Limb (tissue), 2 donors: Measurements from ENCODE around the gene RXRB.

Source experiments
- DNase-seq, 2 donors: peaks; one replicate each; pipeline ENCODE4 v3.0.0-alpha.2; 2016; ENCODE audit errors: extremely low spot score in 2 of 2

Gene RXRB

DNA sequence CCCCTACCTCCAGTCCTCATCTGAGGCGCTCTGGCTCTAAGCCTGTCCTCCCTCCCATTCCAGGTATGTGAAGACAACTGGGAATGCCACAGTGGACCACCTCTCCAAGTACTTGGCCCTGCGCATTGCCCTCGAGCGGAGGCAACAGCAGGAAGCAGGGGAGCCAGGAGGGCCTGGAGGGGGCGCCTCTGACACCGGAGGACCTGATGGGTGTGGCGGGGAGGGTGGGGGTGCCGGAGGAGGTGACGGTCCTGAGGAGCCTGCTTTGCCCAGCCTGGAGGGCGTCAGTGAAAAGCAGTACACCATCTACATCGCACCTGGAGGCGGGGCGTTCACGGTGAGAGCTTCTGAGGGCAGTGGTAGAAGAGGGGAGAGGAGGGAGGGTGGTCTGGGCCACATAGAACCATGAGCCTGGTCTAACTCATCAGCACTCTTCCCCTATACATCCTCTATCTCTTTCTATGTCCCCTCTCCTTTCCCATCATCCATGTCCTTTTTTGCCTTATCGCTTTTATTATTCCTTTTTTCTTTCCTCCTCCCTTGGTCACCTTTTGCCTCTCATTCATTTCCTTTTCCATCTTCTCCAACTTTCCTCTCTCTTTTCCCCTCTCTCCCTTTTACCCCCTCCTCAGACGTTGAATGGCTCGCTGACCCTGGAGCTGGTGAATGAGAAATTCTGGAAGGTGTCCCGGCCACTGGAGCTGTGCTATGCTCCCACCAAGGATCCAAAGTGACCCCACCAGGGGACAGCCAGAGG lies 11.4 kb upstream of the RXRB start:
- no peak for DNase-seq

DNA sequence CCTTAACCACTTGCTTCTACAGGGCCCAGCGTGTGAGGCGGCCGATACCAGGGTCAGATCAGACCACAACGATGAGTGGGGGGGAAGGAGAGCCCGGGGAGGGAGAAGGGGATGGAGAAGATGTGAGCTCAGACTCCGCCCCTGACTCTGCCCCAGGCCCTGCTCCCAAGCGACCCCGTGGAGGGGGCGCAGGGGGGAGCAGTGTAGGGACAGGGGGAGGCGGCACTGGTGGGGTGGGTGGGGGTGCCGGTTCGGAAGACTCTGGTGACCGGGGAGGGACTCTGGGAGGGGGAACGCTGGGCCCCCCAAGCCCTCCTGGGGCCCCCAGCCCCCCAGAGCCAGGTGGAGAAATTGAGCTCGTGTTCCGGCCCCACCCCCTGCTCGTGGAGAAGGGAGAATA lies 10.7 kb upstream of the RXRB start:
- no peak for DNase-seq

- DNase-seq = no peak
Observed at GRCh38 chr6:33209856-33210255, 9.4 kb upstream of the RXRB start.

- DNase-seq = peak; percentile 88 to 94
Observed at GRCh38 chr6:33208091-33208967, 7.9 kb upstream of the RXRB start, which contains the start of gene RING1. Gene RING1 (plus strand): TSS chr6:33208500. CDS start chr6:33208823, 323 bp downstream.

DNA sequence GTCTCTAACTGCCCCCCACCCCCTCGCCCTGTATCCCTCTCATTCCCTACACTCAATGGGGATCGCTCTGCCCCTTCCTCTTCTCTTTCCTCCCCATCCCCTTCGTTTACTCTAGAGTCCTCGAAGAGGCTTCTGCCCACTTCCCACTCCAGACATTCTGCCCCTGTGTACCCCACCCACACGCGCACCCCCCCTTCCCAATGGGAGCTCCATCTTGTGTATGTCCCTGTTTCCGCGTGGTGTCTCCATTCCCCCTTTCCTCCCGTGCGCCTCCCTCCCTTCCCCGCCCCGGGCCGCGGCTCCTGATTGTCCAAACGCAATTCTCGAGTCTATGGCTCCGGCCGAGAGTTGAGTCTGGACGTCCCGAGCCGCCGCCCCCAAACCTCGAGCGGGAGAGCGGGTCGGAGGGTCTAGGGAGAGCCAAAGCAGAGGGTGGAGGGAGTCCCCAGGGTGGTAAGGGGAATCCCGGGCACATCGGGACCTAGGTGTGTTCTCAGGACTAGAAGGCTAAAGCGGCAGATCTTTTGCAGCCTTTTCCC lies 7.2 kb upstream of the RXRB start:
- peak; percentile 50 to 82 for DNase-seq

DNA sequence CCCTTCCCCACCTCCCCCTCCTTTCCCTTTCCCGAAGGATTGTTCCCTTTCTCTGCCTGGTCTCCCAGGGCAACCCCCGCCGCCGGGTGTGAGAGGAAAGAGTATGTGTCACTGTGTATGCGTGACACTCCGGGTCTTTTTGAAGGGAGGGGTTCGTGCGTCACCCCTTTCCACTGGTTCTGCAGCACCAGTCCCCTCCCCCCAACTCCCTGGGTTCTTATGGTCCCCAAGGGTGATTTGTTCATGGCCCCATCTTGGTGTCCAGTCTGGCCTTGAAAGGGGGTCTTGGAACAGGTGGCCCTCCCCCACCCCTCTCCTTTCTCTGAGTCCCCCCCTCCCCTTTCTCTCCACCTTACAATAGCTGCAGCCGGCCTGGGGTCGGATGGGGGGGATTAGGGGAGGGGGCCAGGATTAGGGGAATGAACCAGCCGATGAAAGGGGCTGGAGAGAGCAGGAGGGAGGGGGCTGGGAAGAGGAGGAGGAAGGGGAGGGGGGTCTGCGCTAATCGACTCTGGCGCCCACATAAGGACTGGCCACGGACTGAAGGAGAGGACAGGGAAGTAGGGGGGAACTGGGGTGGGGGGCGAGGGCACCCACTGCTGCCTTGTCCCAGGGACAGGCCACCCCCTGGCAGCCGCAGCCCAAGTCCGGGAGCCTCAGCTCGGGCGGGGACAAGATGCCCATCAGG lies 6.5 kb upstream of the RXRB start:
- peak in 1 of 2 donors; percentile 66 for DNase-seq

DNA sequence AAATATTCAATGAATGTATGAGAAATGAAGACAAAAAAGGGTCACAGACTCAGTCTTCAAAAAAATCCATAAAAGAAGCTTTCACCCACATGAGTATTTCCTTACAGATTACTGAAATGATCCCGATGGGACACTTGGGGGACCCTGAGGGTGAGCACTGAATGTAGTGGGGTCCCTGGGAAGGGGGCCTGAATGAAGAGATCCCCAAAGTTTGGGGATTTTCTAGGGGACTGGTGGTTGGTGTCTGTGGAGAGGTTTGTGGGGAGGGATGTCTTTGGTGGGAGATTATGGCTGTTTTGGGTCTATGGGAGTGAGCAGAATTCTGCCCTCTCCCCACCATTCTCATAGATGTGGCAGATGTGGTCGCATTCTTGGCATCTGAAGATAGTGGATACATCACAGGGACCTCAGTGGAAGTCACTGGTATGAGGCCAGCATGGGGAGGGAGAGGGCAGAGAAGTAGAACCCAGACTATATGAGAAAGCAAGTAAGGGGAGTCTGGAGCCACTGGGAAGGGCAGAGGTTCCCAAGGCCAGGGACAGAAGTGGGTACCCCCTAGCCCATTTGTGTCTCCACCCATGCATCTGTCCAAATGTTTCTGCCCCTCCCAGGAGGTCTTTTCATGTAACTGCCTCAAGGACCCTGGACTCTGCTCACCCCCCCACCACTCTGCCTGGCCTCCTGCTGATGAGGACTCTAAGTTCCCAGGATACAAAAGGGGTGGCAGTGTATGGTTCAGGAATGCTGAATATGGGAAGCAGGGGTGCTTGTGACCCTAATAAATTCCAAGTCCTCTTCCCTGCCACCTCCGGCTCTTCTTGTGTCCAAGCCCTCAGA lies 5.8 kb upstream of the RXRB start:
- no peak for DNase-seq

- DNase-seq = no peak
Observed at GRCh38 chr6:33205191-33206026, 4.9 kb upstream of the RXRB start.

DNA sequence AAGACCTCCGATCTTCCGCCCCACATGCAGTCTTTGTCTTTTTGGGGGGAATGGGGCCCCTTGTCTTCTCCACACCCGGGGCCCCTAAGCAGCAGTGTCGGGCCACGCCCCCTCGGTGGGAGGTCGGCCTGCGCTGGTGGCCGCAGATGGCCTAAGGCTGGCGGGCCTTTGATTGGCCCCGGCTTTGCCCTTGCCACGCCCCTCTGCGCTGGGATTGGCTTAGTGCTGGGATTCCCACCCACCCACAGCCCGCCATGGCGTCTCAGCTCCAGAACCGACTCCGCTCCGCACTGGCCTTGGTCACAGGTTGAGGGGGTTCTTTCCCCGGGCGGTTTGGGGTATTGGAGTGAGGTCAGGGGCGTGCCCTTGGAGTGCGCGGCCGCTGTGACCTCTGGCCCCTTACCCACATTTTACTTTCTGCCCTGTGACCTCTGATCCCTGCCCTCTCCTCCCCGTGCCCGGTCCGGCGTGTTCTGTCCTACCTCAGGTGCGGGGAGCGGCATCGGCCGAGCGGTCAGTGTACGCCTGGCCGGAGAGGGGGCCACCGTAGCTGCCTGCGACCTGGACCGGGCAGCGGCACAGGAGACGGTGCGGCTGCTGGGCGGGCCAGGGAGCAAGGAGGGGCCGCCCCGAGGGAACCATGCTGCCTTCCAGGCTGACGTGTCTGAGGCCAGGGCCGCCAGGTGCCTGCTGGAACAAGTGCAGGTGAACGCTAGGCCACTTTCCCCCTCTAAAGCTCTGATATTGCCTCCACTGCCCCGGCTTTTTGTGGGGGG lies 4.1 kb upstream of the RXRB start, which contains the start of gene HSD17B8:
HSD17B8 (plus strand) TSS at position 241 of the 776 bp plus-strand sequence; CDS start at position 255, 14 bp downstream.
- DNase-seq = peak; percentile 91 to 95

DNA sequence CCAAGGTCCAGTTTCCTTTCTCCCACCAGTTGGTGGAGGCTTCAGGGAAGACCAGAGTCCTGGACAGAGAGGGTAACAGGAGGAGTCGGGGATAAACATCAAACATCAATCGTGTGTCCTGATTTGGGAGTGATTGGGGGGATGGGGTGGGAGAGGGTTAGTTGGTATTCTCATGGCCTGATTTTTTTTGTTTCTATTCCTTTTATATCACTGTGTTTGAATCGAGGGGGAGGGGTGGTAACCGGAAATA lies 3.6 kb upstream of the RXRB start:
- no peak for DNase-seq

GRCh38 chr6:33203443-33204164 lies 3.1 kb upstream of the RXRB start:
- DNase-seq = no peak

- no peak for DNase-seq
Observed at GRCh38 chr6:33202799-33203198, 2.3 kb upstream of the RXRB start.

- DNase-seq = no peak
Observed at GRCh38 chr6:33201935-33202334, 1.5 kb upstream of the RXRB start.

- DNase-seq = no peak
Observed at GRCh38 chr6:33201147-33201545, 681 bp upstream of the RXRB start.

- DNase-seq = no peak
Observed at GRCh38 chr6:33199687-33200218, 712 bp downstream of the RXRB start.

GRCh38 chr6:33198853-33199436 lies 1.5 kb downstream of the RXRB start:
- no peak for DNase-seq

GRCh38 chr6:33198159-33198852 lies 2.2 kb downstream of the RXRB start:
- DNase-seq = no peak
